GM21447 (cell line): ENCODE results near the gene MAP3K19.
"Not testable (repeated sequence)": the region's sequence is repeated elsewhere in the genome, so short reads cannot be mapped to it uniquely, and the experiment has no call there.

Source experiments
- ATAC-seq: cut with Tn5 transposase; IDR thresholded peaks from one replicate; pipeline ENCODE4 v1.9.1; 2021; ENCODE audit not compliant: unreplicated experiment

Gene MAP3K19

GRCh38 chr2:135052997-135053474 lies 5.8 kb upstream of the MAP3K19 start:
- ATAC-seq: peak; percentile 38

- peak; percentile 81 for ATAC-seq
Measured at GRCh38 chr2:135052042-135052876, 5.0 kb upstream of the MAP3K19 start, which contains the start of gene RAB3GAP1. Gene RAB3GAP1, plus strand, starts transcription at chr2:135052292. Its CDS starts 16 bp downstream, at chr2:135052308.

GRCh38 chr2:135050684-135051083 lies 3.4 kb upstream of the MAP3K19 start:
- no peak for ATAC-seq

GRCh38 chr2:135050132-135050531 lies 2.9 kb upstream of the MAP3K19 start:
- ATAC-seq: no peak

- no peak for ATAC-seq
Measured at GRCh38 chr2:135048122-135048521, 875 bp upstream of the MAP3K19 start.

GRCh38 chr2:135043345-135043744 lies 3.9 kb downstream of the MAP3K19 start:
- ATAC-seq: no peak

GRCh38 chr2:135037831-135038230 lies 9.4 kb downstream of the MAP3K19 start:
- ATAC-seq: no peak

GRCh38 chr2:135033216-135033615 lies 14.0 kb downstream of the MAP3K19 start:
- not testable (repeated sequence) for ATAC-seq

- no peak for ATAC-seq
Measured at GRCh38 chr2:135030826-135031225, 16.4 kb downstream of the MAP3K19 start.

- no peak for ATAC-seq
Measured at GRCh38 chr2:135029481-135030134, 17.6 kb downstream of the MAP3K19 start.

- ATAC-seq: no peak
Measured at GRCh38 chr2:135023886-135024485, 23.3 kb downstream of the MAP3K19 start.

GRCh38 chr2:135022952-135023880 lies 24.0 kb downstream of the MAP3K19 start:
- no peak for ATAC-seq

- no peak for ATAC-seq
Measured at GRCh38 chr2:135021618-135022017, 25.6 kb downstream of the MAP3K19 start.

- ATAC-seq: no peak
Measured at GRCh38 chr2:135011633-135012032, 35.6 kb downstream of the MAP3K19 start.

- no peak for ATAC-seq
Measured at GRCh38 chr2:135010200-135010942, 36.9 kb downstream of the MAP3K19 start.

- ATAC-seq: no peak
Measured at GRCh38 chr2:135009339-135009738, 37.9 kb downstream of the MAP3K19 start.

GRCh38 chr2:135005753-135006152 lies 41.5 kb downstream of the MAP3K19 start:
- ATAC-seq: no peak

GRCh38 chr2:135004005-135004746 lies 43.1 kb downstream of the MAP3K19 start:
- ATAC-seq: peak; percentile 81

- ATAC-seq: no peak
Measured at GRCh38 chr2:135002836-135003235, 44.4 kb downstream of the MAP3K19 start.
